DND-41 (cell line): ENCODE data around the gene SCLY.

Source experiments
- ATAC-seq: fragments of 200-7000 bp; cut with Tn5 transposase; 3 replicates; pipeline ENCODE4 v1.9.1; 2021; ENCODE audit warnings: low read depth; ENCODE audit not compliant: insufficient read depth
- DNase-seq: peaks from one replicate; pipeline ENCODE4 v3.0.0-alpha.2; 2020
- H2AFZ ChIP-seq: 2 replicates; pipeline ENCODE4 v1.6.0; 2012; ENCODE audit warnings: low read depth, low read length
- H3K27ac ChIP-seq: 2 replicates; pipeline ENCODE4 v1.5.1; 2012; ENCODE audit warnings: low read length, inconsistent platforms
- H3K27me3 ChIP-seq: fragments of 200-600 bp; sonication (generic); 2 replicates; pipeline ENCODE4 v1.6.0; 2012; ENCODE audit warnings: low read length, mild to moderate bottlenecking, inconsistent platforms; ENCODE audit not compliant: insufficient read depth, poor library complexity
- H3K36me3 ChIP-seq: 2 replicates; pipeline ENCODE4 v1.5.1; 2012; ENCODE audit warnings: low read length, inconsistent platforms; ENCODE audit not compliant: insufficient read depth
- H3K4me1 ChIP-seq: 2 replicates; pipeline ENCODE4 v1.5.1; 2012; ENCODE audit warnings: mild to moderate bottlenecking, low read length; ENCODE audit not compliant: insufficient read depth
- H3K4me2 ChIP-seq: 2 replicates; pipeline ENCODE4 v1.6.0; 2012; ENCODE audit warnings: mild to moderate bottlenecking, moderate library complexity, low read length, inconsistent platforms; ENCODE audit not compliant: insufficient read depth
- H3K4me3 ChIP-seq, 2 experiments: fragments of 200-600 bp in 1 of 2; shearing (Covaris generic) in 1 of 2; 2 replicates each; pipeline ENCODE4 v1.5.1; 2012 to 2016; ENCODE audit warnings: inconsistent platforms in 2 of 2, low read length in 2 of 2, mild to moderate bottlenecking in 2 of 2, low read depth in 1 of 2, moderate library complexity in 1 of 2
- H3K79me2 ChIP-seq: 2 replicates; pipeline ENCODE4 v1.6.0; 2012; ENCODE audit warnings: low read length, inconsistent platforms; ENCODE audit not compliant: insufficient read depth
- H3K9ac ChIP-seq: 2 replicates; pipeline ENCODE4 v1.6.0; 2012; ENCODE audit warnings: low read depth, mild to moderate bottlenecking, inconsistent platforms, low read length, moderate library complexity
- H3K9me3 ChIP-seq: 2 replicates; pipeline ENCODE4 v1.5.1; 2012; ENCODE audit warnings: low read length, moderate library complexity, mild to moderate bottlenecking, inconsistent platforms; ENCODE audit not compliant: insufficient read depth, severe bottlenecking
- H4K20me1 ChIP-seq: 2 replicates; pipeline ENCODE4 v1.6.0; 2012; ENCODE audit warnings: low read length; ENCODE audit not compliant: insufficient read depth
- CTCF ChIP-seq: IDR thresholded peaks from 2 replicates; pipeline ENCODE4 v1.5.1; 2012; ENCODE audit warnings: borderline replicate concordance, low read length, moderate library complexity, mild to moderate bottlenecking; ENCODE audit not compliant: poor library complexity, severe bottlenecking; ENCODE audit errors: extremely low read depth
- EZH2 ChIP-seq: IDR thresholded peaks from 3 replicates; pipeline ENCODE4 v1.6.1; 2012; ENCODE audit warnings: borderline replicate concordance, low read depth, mild to moderate bottlenecking, moderate library complexity, low read length, inconsistent platforms; ENCODE audit not compliant: severe bottlenecking

The SCLY gene

GRCh38 chr2:238069021-238069709 is 8.4 kb downstream of the SCLY start:
- H3K36me3 ChIP-seq, result peaks cover 75% of the 10 kb centered on the region
- H4K20me1 ChIP-seq, result 0 out of 2 replicates have a peak, but pooled peaks cover 4% of the 10 kb centered on the region
- no peak for DNase-seq
- no peak overlapping the region for H3K4me2 ChIP-seq
- H3K27me3 ChIP-seq, result no peaks in the 10 kb centered on the region
- ATAC-seq, result peak; percentile 33; the same call in 1 of the 3 replicates
- no peak overlapping the region for H3K4me3 ChIP-seq
- H3K27ac ChIP-seq, result peak overlapping the region; percentile 48; the same call in 1 of the 2 replicates
- TF ChIP-seq EZH2 (no peak), CTCF (no peak)
- peak overlapping the region; percentile 10; the same call in 1 of the 2 replicates for H3K9ac ChIP-seq
- H3K79me2 ChIP-seq, result peaks cover 13% of the 10 kb centered on the region
- H2AFZ ChIP-seq, result no peak overlapping the region
- H3K9me3 ChIP-seq, result no peaks in the 10 kb centered on the region
- H3K4me1 ChIP-seq, result peaks cover 40% of the 10 kb centered on the region

GRCh38 chr2:238069877-238070276 is 9.1 kb downstream of the SCLY start:
- Histone ChIP-seq H3K27me3 (no peaks in the 10 kb centered on the region), H3K4me2 (no peak overlapping the region), H3K27ac (no peak overlapping the region), H4K20me1 (0 out of 2 replicates have a peak, but pooled peaks cover 4% of the 10 kb centered on the region), H3K36me3 (peaks cover 72% of the 10 kb centered on the region), H2AFZ (no peak overlapping the region), H3K9ac (no peak overlapping the region), H3K79me2 (peaks cover 10% of the 10 kb centered on the region), H3K9me3 (no peaks in the 10 kb centered on the region), H3K4me3 (no peak overlapping the region), H3K4me1 (peaks cover 40% of the 10 kb centered on the region)
- ATAC-seq (no peak), DNase-seq (no peak)
- TF ChIP-seq CTCF (no peak), EZH2 (no peak)

- DNase-seq, result no peak
- H3K4me3 ChIP-seq, result no peak overlapping the region
- no peak overlapping the region for H3K4me2 ChIP-seq
- TF ChIP-seq EZH2, result no peak
- peaks cover 63% of the 10 kb centered on the region for H3K36me3 ChIP-seq
- H3K27me3 ChIP-seq, result no peaks in the 10 kb centered on the region
- no peaks in the 10 kb centered on the region; the same call in 1 of the 2 replicates for H4K20me1 ChIP-seq
- H3K27ac ChIP-seq, result no peak overlapping the region
- no peaks in the 10 kb centered on the region for H3K9me3 ChIP-seq
- H3K79me2 ChIP-seq, result peaks cover 8% of the 10 kb centered on the region; the same call in 1 of the 2 replicates
- no peaks in the 10 kb centered on the region for H3K4me1 ChIP-seq
- no peak overlapping the region for H2AFZ ChIP-seq
- no peak for ATAC-seq
- H3K9ac ChIP-seq, result no peak overlapping the region
Observed at GRCh38 chr2:238075397-238075796, 14.6 kb downstream of the SCLY start.

GRCh38 chr2:238077292-238077691 is 16.5 kb downstream of the SCLY start:
- no peak overlapping the region for H2AFZ ChIP-seq
- H3K4me2 ChIP-seq, result no peak overlapping the region
- no peak for ATAC-seq
- H4K20me1 ChIP-seq, result no peaks in the 10 kb centered on the region; the same call in none of the 2 replicates
- DNase-seq, result no peak
- H3K27me3 ChIP-seq, result no peaks in the 10 kb centered on the region
- H3K4me3 ChIP-seq, result no peak overlapping the region
- H3K9ac ChIP-seq, result no peak overlapping the region
- peaks cover 8% of the 10 kb centered on the region; the same call in 1 of the 2 replicates for H3K79me2 ChIP-seq
- no peak for TF ChIP-seq CTCF
- no peak overlapping the region for H3K27ac ChIP-seq
- H3K4me1 ChIP-seq, result no peaks in the 10 kb centered on the region
- no peaks in the 10 kb centered on the region for H3K9me3 ChIP-seq
- H3K36me3 ChIP-seq, result peaks cover 69% of the 10 kb centered on the region
